ENCODE measurements around the gene RNF182. TPM values are rescaled to one million over a fixed set of nuclear protein-coding genes. Genes with fewer than 3 reads are reported as not detected.

Gene RNF182
- total and polyA plus RNA-seq, 9 of the 15 experiments (the other 6 are each of a cell fraction or from before 2014, with no cell fraction given) = 12.8 to 22.8 (median 17.5) TPM

DNA sequence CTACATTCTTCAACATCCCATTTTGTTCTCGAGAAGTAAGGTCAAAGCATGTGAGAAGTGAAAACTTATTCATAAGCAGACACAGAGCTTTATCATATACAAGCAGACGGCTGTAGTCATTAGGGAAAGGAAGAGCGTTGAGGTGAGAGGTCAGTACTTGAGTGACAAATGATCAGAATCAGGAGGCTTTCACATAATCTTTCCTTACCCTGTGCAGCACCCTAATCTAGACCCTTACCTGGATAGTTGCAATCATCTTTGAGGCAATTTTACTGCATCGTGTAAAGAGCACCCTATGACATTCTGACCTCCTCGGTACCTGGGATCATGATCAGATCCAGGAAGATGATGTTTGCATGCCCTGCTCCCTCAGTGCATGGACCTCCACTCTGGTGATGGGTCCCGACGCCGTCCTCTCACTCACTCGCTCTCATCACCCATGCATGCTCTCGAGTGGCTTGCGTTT lies 62.7 kb downstream of the RNF182 start (continued):
- TF ChIP-seq, protein P1, sequence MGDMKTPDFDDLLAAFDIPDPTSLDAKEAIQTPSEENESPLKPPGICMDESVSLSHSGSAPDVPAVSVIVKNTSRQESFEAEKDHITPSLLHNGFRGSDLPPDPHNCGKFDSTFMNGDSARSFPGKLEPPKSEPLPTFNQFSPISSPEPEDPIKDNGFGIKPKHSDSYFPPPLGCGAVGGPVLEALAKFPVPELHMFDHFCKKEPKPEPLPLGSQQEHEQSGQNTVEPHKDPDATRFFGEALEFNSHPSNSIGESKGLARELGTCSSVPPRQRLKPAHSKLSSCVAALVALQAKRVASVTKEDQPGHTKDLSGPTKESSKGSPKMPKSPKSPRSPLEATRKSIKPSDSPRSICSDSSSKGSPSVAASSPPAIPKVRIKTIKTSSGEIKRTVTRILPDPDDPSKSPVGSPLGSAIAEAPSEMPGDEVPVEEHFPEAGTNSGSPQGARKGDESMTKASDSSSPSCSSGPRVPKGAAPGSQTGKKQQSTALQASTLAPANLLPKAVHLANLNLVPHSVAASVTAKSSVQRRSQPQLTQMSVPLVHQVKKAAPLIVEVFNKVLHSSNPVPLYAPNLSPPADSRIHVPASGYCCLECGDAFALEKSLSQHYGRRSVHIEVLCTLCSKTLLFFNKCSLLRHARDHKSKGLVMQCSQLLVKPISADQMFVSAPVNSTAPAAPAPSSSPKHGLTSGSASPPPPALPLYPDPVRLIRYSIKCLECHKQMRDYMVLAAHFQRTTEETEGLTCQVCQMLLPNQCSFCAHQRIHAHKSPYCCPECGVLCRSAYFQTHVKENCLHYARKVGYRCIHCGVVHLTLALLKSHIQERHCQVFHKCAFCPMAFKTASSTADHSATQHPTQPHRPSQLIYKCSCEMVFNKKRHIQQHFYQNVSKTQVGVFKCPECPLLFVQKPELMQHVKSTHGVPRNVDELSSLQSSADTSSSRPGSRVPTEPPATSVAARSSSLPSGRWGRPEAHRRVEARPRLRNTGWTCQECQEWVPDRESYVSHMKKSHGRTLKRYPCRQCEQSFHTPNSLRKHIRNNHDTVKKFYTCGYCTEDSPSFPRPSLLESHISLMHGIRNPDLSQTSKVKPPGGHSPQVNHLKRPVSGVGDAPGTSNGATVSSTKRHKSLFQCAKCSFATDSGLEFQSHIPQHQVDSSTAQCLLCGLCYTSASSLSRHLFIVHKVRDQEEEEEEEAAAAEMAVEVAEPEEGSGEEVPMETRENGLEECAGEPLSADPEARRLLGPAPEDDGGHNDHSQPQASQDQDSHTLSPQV (IDR thresholded peaks at IDR 0.05) = peak; percentile 92
- TF ChIP-seq DNMT1 (IDR thresholded peaks at IDR 0.05) (no peak), ZNF551 (CRISPR knock-in tag; IDR thresholded peaks at IDR 0.05) (no peak), SRSF3 (IDR thresholded peaks at IDR 0.05; ENCODE audit: insufficient read depth, low read length) (no peak), NCOA6 (IDR thresholded peaks at IDR 0.05) (0 out of 2 replicates have a peak, but pooled peaks have one; percentile 37), ZNF707 (CRISPR knock-in tag; conservative IDR thresholded peaks at IDR 0.05) (no peak), NONO (IDR thresholded peaks at IDR 0.05; ENCODE audit: low read depth in 2 of 2, low read length in 1 of 2) (0 out of 4 replicates have a peak, but pooled peaks of 1 of the 2 experiments have one; percentile 7), NFIC (IDR thresholded peaks at IDR 0.05) (peak; percentile 76), ATF1 (CRISPR knock-in tag; IDR thresholded peaks at IDR 0.05) (no peak), ATF1 (tag; IDR thresholded peaks at IDR 0.05) (peak; percentile 63), RBM39 (optimal IDR thresholded peaks at IDR 0.05; ENCODE audit: low read depth, low read length) (no peak), HMGN3 (IDR thresholded peaks at IDR 0.05; ENCODE audit: borderline replicate concordance, extremely low read depth, insufficient read length, low read depth, low read length) (peak; percentile 74), HDAC3 (IDR thresholded peaks at IDR 0.05; ENCODE audit: borderline replicate concordance, partially characterized antibody) (peak; percentile 40), ZNF384 (IDR thresholded peaks at IDR 0.05; ENCODE audit: low read depth, low read length) (no peak), TOE1 (IDR thresholded peaks at IDR 0.05; ENCODE audit: borderline replicate concordance) (no peak), TOE1 (CRISPR knock-in tag; IDR thresholded peaks at IDR 0.05; ENCODE audit: borderline replicate concordance, low read depth) (no peak)
- TF ChIP-seq, protein P2, sequence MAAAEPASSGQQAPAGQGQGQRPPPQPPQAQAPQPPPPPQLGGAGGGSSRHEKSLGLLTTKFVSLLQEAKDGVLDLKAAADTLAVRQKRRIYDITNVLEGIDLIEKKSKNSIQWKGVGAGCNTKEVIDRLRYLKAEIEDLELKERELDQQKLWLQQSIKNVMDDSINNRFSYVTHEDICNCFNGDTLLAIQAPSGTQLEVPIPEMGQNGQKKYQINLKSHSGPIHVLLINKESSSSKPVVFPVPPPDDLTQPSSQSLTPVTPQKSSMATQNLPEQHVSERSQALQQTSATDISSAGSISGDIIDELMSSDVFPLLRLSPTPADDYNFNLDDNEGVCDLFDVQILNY (CRISPR knock-in tag; IDR thresholded peaks at IDR 0.05) = no peak
- TF ChIP-seq, protein P3, sequence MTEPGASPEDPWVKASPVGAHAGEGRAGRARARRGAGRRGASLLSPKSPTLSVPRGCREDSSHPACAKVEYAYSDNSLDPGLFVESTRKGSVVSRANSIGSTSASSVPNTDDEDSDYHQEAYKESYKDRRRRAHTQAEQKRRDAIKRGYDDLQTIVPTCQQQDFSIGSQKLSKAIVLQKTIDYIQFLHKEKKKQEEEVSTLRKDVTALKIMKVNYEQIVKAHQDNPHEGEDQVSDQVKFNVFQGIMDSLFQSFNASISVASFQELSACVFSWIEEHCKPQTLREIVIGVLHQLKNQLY (CRISPR knock-in tag; conservative IDR thresholded peaks at IDR 0.05) = no peak
- TF ChIP-seq, protein P4, sequence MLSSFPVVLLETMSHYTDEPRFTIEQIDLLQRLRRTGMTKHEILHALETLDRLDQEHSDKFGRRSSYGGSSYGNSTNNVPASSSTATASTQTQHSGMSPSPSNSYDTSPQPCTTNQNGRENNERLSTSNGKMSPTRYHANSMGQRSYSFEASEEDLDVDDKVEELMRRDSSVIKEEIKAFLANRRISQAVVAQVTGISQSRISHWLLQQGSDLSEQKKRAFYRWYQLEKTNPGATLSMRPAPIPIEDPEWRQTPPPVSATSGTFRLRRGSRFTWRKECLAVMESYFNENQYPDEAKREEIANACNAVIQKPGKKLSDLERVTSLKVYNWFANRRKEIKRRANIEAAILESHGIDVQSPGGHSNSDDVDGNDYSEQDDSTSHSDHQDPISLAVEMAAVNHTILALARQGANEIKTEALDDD (IDR thresholded peaks at IDR 0.05) = 0 out of 2 replicates have a peak, but pooled peaks have one; percentile 49
- TF ChIP-seq, protein P5, sequence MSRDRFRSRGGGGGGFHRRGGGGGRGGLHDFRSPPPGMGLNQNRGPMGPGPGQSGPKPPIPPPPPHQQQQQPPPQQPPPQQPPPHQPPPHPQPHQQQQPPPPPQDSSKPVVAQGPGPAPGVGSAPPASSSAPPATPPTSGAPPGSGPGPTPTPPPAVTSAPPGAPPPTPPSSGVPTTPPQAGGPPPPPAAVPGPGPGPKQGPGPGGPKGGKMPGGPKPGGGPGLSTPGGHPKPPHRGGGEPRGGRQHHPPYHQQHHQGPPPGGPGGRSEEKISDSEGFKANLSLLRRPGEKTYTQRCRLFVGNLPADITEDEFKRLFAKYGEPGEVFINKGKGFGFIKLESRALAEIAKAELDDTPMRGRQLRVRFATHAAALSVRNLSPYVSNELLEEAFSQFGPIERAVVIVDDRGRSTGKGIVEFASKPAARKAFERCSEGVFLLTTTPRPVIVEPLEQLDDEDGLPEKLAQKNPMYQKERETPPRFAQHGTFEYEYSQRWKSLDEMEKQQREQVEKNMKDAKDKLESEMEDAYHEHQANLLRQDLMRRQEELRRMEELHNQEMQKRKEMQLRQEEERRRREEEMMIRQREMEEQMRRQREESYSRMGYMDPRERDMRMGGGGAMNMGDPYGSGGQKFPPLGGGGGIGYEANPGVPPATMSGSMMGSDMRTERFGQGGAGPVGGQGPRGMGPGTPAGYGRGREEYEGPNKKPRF (IDR thresholded peaks at IDR 0.05; ENCODE audit: low read depth, low read length) = no peak
